ENCODE measurements around the gene FERMT3.

DNA sequence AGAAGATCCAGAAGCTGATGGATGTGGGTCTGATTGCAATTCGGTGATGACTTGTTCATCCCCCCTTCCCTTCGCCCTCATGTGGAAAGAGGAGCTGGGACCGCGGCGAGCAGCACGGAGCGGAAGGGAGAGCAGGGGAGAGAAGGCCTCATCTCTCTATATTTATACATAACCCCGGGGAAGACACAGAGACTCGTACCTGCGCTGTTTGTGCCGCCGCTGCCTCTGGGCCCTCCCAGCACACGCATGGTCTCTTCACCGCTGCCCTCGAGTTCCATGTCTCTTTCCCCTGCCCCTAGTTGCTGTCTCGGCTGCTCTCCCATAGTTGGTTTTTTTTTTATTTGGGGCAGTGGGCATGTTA is 2.5 kb upstream of the FERMT3 start:
- TF ChIP-seq POLR2AphosphoS5 (IDR thresholded peaks at IDR 0.05; ENCODE audit: low read depth, low read length): no peak
- no peak for TF ChIP-seq TAF1 (IDR thresholded peaks at IDR 0.05; ENCODE audit: borderline replicate concordance, insufficient read depth, low read length)
